Measurements from ENCODE around the gene WASF3. TPM values are rescaled to one million over a fixed set of nuclear protein-coding genes. Genes with fewer than 3 reads are reported as not detected.

The WASF3 gene
- polyA plus RNA-seq, 3 donors = not detected

GRCh38 chr13:26678330-26678729 is 120.8 kb downstream of the WASF3 start:
- intact Hi-C loops (cut with micrococcal nuclease) = no loop called here
- Mint-ChIP-seq H3K27ac (peak overlapping the region in 1 of 7 donors; percentile 35), H3K9me3 (peaks cover 0 to 3% (median 0%) of the 10 kb centered on the region in 7 donors), H3K27me3 (ENCODE audit: low read depth in 3 of 3) (no peaks in the 10 kb centered on the region), H3K4me1 (peaks cover 11% of the 10 kb centered on the region), H3K4me3 (no peak overlapping the region), H3K36me3 (no peaks in the 10 kb centered on the region)
- H3K4me3 ChIP-seq (replicated peaks in 1 of 3; ENCODE audit: low read depth in 2 of 3, low read length in 3 of 3) = no peak overlapping the region
- no peak for TF ChIP-seq CTCF (IDR thresholded peaks at IDR 0.05)
- peaks cover 7 to 12% of the 10 kb centered on the region in 2 donors for H3K4me1 ChIP-seq (ENCODE audit: control insufficient read depth in 1 of 2, insufficient read depth in 2 of 2, low read length in 2 of 2)
- no peak for DNase-seq
- no peak overlapping the region for H3K9ac ChIP-seq (ENCODE audit: insufficient read depth, low read length, poor library complexity, severe bottlenecking)
- WGBS (ENCODE audit: insufficient coverage) = no CpG with 5 or more reads among the region's 5 CpGs
- no peaks in the 10 kb centered on the region for H3K79me2 ChIP-seq (ENCODE audit: insufficient read depth, low read length)
- no peaks in the 10 kb centered on the region for H3K9me3 ChIP-seq (replicated peaks in 1 of 2; ENCODE audit: control insufficient read depth in 1 of 2, insufficient read depth in 1 of 2, low read length in 2 of 2)
- H3K4me2 ChIP-seq (replicated peaks; ENCODE audit: extremely low read depth, low read length, poor library complexity, severe bottlenecking) = no peak overlapping the region
- H3K36me3 ChIP-seq (replicated peaks in 1 of 2; ENCODE audit: control insufficient read depth in 1 of 2, insufficient read depth in 2 of 2, low read length in 2 of 2) = no peaks in the 10 kb centered on the region
- no peaks in the 10 kb centered on the region for H4K20me1 ChIP-seq (ENCODE audit: insufficient read depth, low read length)
- no peaks in the 10 kb centered on the region for H3K27me3 ChIP-seq (ENCODE audit: control insufficient read depth in 2 of 2, insufficient read depth in 2 of 2, low read length in 2 of 2)
- no peak overlapping the region for H2AFZ ChIP-seq (ENCODE audit: insufficient read depth, low read depth, low read length, poor library complexity, severe bottlenecking)
- H3K27ac ChIP-seq (ENCODE audit: low read depth in 1 of 2, low read length in 2 of 2) = no peak overlapping the region

GRCh38 chr13:26678796-26679195 is 121.3 kb downstream of the WASF3 start:
- no peaks in the 10 kb centered on the region for H3K36me3 ChIP-seq (replicated peaks in 1 of 2; ENCODE audit: control insufficient read depth in 1 of 2, insufficient read depth in 2 of 2, low read length in 2 of 2)
- no peaks in the 10 kb centered on the region for H4K20me1 ChIP-seq (ENCODE audit: insufficient read depth, low read length)
- DNase-seq = no peak
- H3K4me3 Mint-ChIP-seq = no peak overlapping the region
- no peaks in the 10 kb centered on the region for H3K27me3 Mint-ChIP-seq (ENCODE audit: low read depth in 3 of 3)
- no peaks in the 10 kb centered on the region for H3K27me3 ChIP-seq (ENCODE audit: control insufficient read depth in 2 of 2, insufficient read depth in 2 of 2, low read length in 2 of 2)
- H3K9ac ChIP-seq (ENCODE audit: insufficient read depth, low read length, poor library complexity, severe bottlenecking) = no peak overlapping the region
- intact Hi-C loops (cut with micrococcal nuclease) = no loop called here
- H3K9me3 Mint-ChIP-seq = peaks cover 0 to 3% (median 0%) of the 10 kb centered on the region in 7 donors
- H3K4me1 ChIP-seq (ENCODE audit: control insufficient read depth in 1 of 2, insufficient read depth in 2 of 2, low read length in 2 of 2) = peaks cover 7 to 12% of the 10 kb centered on the region in 2 donors
- no peak overlapping the region for H3K4me2 ChIP-seq (replicated peaks; ENCODE audit: extremely low read depth, low read length, poor library complexity, severe bottlenecking)
- 95% methylated on average over 14 of the region's 17 CpGs for WGBS (ENCODE audit: insufficient coverage)
- H3K79me2 ChIP-seq (ENCODE audit: insufficient read depth, low read length) = no peaks in the 10 kb centered on the region
- peak overlapping the region in 5 of 7 donors; percentile 35 to 84 (median 54) for H3K27ac Mint-ChIP-seq
- H2AFZ ChIP-seq (ENCODE audit: insufficient read depth, low read depth, low read length, poor library complexity, severe bottlenecking) = no peak overlapping the region
- H3K4me1 Mint-ChIP-seq = peaks cover 11% of the 10 kb centered on the region
- H3K36me3 Mint-ChIP-seq = no peaks in the 10 kb centered on the region
- no peak overlapping the region for H3K4me3 ChIP-seq (replicated peaks in 1 of 3; ENCODE audit: low read depth in 2 of 3, low read length in 3 of 3)
- H3K9me3 ChIP-seq (replicated peaks in 1 of 2; ENCODE audit: control insufficient read depth in 1 of 2, insufficient read depth in 1 of 2, low read length in 2 of 2) = no peaks in the 10 kb centered on the region
- no peak for TF ChIP-seq CTCF (IDR thresholded peaks at IDR 0.05)
- no peak overlapping the region for H3K27ac ChIP-seq (ENCODE audit: low read depth in 1 of 2, low read length in 2 of 2)

Measured in CD14-positive monocyte (primary cell).